ENCODE results near the gene LRRFIP1.

GRCh38 chr2:237823544-237823943, 196.2 kb downstream of the LRRFIP1 start:
- TF ChIP-seq CTCF (IDR thresholded peaks at IDR 0.05) (no peak), POLR2A (IDR thresholded peaks at IDR 0.05) (no peak)

All from uterus (tissue), 2 donors.